IMR-90 (cell line): ENCODE measurements around the gene SRRM1. TPM values are rescaled to one million over a fixed set of nuclear protein-coding genes. Genes with fewer than 3 reads are reported as not detected.

Experiments
- ATAC-seq: fragments of 200-7000 bp; cut with Tn5 transposase; 2 replicates; pipeline ENCODE4 v1.9.1; 2020; ENCODE audit warnings: low read depth, mild to moderate bottlenecking, moderate library complexity
- BruUV-seq: library from RNA; stranded (reverse); fragments of 400-500 nt; replicated peaks from 2 replicates; lab custom pipeline; 2021; lab: Mats Ljungman, UMichigan
- CTCF ChIA-PET: fragments of 300-600 bp; formaldehyde crosslinking; extraction: SDS; loops from one replicate; lab custom pipeline; 2021; ENCODE audit warnings: antibody characterized with exemption; lab: Yijun Ruan, JAX
- POLR2A ChIA-PET: fragments of 300-600 bp; sonication (Branson Sonifier 250); formaldehyde crosslinking; loops from one replicate; lab custom pipeline; 2022; ENCODE audit warnings: antibody characterized with exemption; ENCODE audit not compliant: unreplicated experiment; lab: Charles Lee
- DNase-seq: peaks from one replicate; pipeline ENCODE4 v3.0.0; 2013
- H2AFZ ChIP-seq: replicated peaks from 2 replicates; pipeline ENCODE3; 2013; ENCODE audit warnings: low read length, mild to moderate bottlenecking; ENCODE audit not compliant: poor library complexity
- H2AK5ac ChIP-seq: 2 replicates; pipeline ENCODE4 v1.6.1; 2013; ENCODE audit warnings: low read depth, low read length, inconsistent platforms
- H2AK9ac ChIP-seq: replicated peaks from 2 replicates; pipeline ENCODE3; 2013; ENCODE audit warnings: mild to moderate bottlenecking, low read depth, low read length, moderate library complexity; ENCODE audit not compliant: poor library complexity
- H2BK120ac ChIP-seq: 2 replicates; pipeline ENCODE4 v1.6.1; 2013; ENCODE audit warnings: low read depth, low read length, inconsistent platforms
- H2BK15ac ChIP-seq: 3 replicates; pipeline ENCODE4 v1.6.1; 2013; ENCODE audit warnings: low read depth, low read length, inconsistent platforms
- H2BK20ac ChIP-seq: 2 replicates; pipeline ENCODE4 v1.6.1; 2013; ENCODE audit warnings: low read depth, mild to moderate bottlenecking, inconsistent platforms, low read length, moderate library complexity
- H2BK5ac ChIP-seq: 2 replicates; pipeline ENCODE4 v1.6.1; 2013; ENCODE audit warnings: mild to moderate bottlenecking, low read depth, low read length, inconsistent platforms; ENCODE audit not compliant: poor library complexity, severe bottlenecking
- H3K14ac ChIP-seq: replicated peaks from 2 replicates; pipeline ENCODE4 v1.6.1; 2013; ENCODE audit warnings: low read depth, low read length, inconsistent platforms
- H3K18ac ChIP-seq: 2 replicates; pipeline ENCODE4 v1.6.1; 2013; ENCODE audit warnings: low read depth, low read length, control low read depth
- H3K23ac ChIP-seq: 2 replicates; pipeline ENCODE4 v1.6.1; 2013; ENCODE audit warnings: low read depth, low read length, inconsistent platforms
- H3K27ac ChIP-seq: 2 replicates; pipeline ENCODE4 v1.5.1; 2013; ENCODE audit warnings: mild to moderate bottlenecking, control low read depth, low read length; ENCODE audit not compliant: insufficient read depth
- H3K27me3 ChIP-seq: 2 replicates; pipeline ENCODE4 v1.6.1; 2013; ENCODE audit warnings: low read length; ENCODE audit not compliant: control insufficient read depth, insufficient read depth
- H3K36me3 ChIP-seq: 2 replicates; pipeline ENCODE4 v1.6.1; 2013; ENCODE audit warnings: low read length, mixed read lengths; ENCODE audit not compliant: control insufficient read depth, insufficient read depth
- H3K4ac ChIP-seq: 2 replicates; pipeline ENCODE4 v1.6.1; 2013; ENCODE audit warnings: low read depth, low read length, inconsistent platforms
- H3K4me1 ChIP-seq: 2 replicates; pipeline ENCODE4 v1.6.1; 2013; ENCODE audit warnings: low read length, mixed read lengths; ENCODE audit not compliant: control insufficient read depth, insufficient read depth
- H3K4me2 ChIP-seq: 2 replicates; pipeline ENCODE4 v1.6.1; 2013; ENCODE audit warnings: low read depth, mild to moderate bottlenecking, control low read depth, low read length, moderate library complexity
- H3K4me3 ChIP-seq: 2 replicates; pipeline ENCODE4 v1.5.1; 2013; ENCODE audit warnings: low read depth, mild to moderate bottlenecking, control low read depth, low read length, moderate library complexity; ENCODE audit not compliant: insufficient read depth
- H3K56ac ChIP-seq: 2 replicates; pipeline ENCODE4 v1.6.1; 2013; ENCODE audit warnings: low read length, inconsistent platforms; ENCODE audit not compliant: insufficient read depth; ENCODE audit errors: extremely low read depth
- H3K79me1 ChIP-seq, 2 experiments: 2 replicates each; pipeline ENCODE4 v1.6.1; 2013; ENCODE audit warnings: low read length in 2 of 2, inconsistent platforms in 1 of 2, low read depth in 1 of 2
- H3K9ac ChIP-seq: 2 replicates; pipeline ENCODE4 v1.6.1; 2013; ENCODE audit warnings: low read depth, low read length, control low read depth
- H3K9me1 ChIP-seq: 2 replicates; pipeline ENCODE4 v1.6.1; 2013; ENCODE audit warnings: low read length, inconsistent platforms; ENCODE audit not compliant: insufficient read depth
- H3K9me3 ChIP-seq: 2 replicates; pipeline ENCODE4 v1.6.1; 2013; ENCODE audit warnings: low read length; ENCODE audit not compliant: control insufficient read depth, insufficient read depth
- H4K20me1 ChIP-seq: 2 replicates; pipeline ENCODE4 v1.6.1; 2013; ENCODE audit warnings: low read length, inconsistent platforms; ENCODE audit not compliant: insufficient read depth
- H4K5ac ChIP-seq: 2 replicates; pipeline ENCODE4 v1.6.1; 2013; ENCODE audit warnings: mild to moderate bottlenecking, low read depth, low read length, control low read depth
- H4K8ac ChIP-seq, 2 experiments: 2 replicates each; pipeline ENCODE4 v1.6.1; 2013; ENCODE audit warnings: low read depth in 2 of 2, low read length in 2 of 2, control low read depth in 1 of 2, inconsistent platforms in 1 of 2
- H4K91ac ChIP-seq: 2 replicates; pipeline ENCODE4 v1.6.1; 2013; ENCODE audit warnings: low read depth, low read length, inconsistent platforms; ENCODE audit not compliant: insufficient read depth
- BHLHE40 ChIP-seq: fragments of 150-350 bp; IDR thresholded peaks from 2 replicates; pipeline ENCODE4 v1.6.1; 2016; ENCODE audit warnings: mild to moderate bottlenecking, low read depth, low read length
- CEBPB ChIP-seq: IDR thresholded peaks from 2 replicates; pipeline ENCODE4 v1.6.1; 2012; ENCODE audit warnings: low read depth, low read length, improper control_type of control experiment
- CHD1 ChIP-seq: IDR thresholded peaks from 2 replicates; pipeline ENCODE4 v1.6.1; 2012; ENCODE audit warnings: low read depth, low read length, improper control_type of control experiment
- FOS ChIP-seq: fragments of 150-350 bp; IDR thresholded peaks from 2 replicates; pipeline ENCODE4 v1.6.1; 2016; ENCODE audit warnings: low read depth, low read length
- MAZ ChIP-seq: IDR thresholded peaks from 2 replicates; pipeline ENCODE4 v1.6.1; 2012; ENCODE audit warnings: low read depth, mild to moderate bottlenecking, low read length, improper control_type of control experiment, moderate library complexity, borderline replicate concordance
- NFE2L2 ChIP-seq: fragments of 150-350 bp; IDR thresholded peaks from 2 replicates; pipeline ENCODE4 v1.6.1; 2016; ENCODE audit warnings: low read depth, mild to moderate bottlenecking, low read length
- POLR2A ChIP-seq: IDR thresholded peaks from 2 replicates; pipeline ENCODE4 v1.6.1; 2012; ENCODE audit warnings: mild to moderate bottlenecking, low read depth, low read length
- RCOR1 ChIP-seq: IDR thresholded peaks from 2 replicates; pipeline ENCODE4 v1.6.1; 2012; ENCODE audit warnings: mild to moderate bottlenecking, low read length, improper control_type of control experiment; ENCODE audit not compliant: insufficient replicate concordance
- RFX5 ChIP-seq: IDR thresholded peaks from 2 replicates; pipeline ENCODE4 v1.8.0; 2012; ENCODE audit warnings: low read depth, mild to moderate bottlenecking, low read length, moderate library complexity
- SMC3 ChIP-seq: fragments of 150-350 bp; IDR thresholded peaks from 2 replicates; pipeline ENCODE4 v1.6.1; 2016; ENCODE audit warnings: low read depth, mild to moderate bottlenecking, antibody characterized with exemption, low read length, moderate library complexity
- USF2 ChIP-seq: fragments of 150-350 bp; IDR thresholded peaks from 2 replicates; pipeline ENCODE4 v1.6.1; 2017; ENCODE audit warnings: mild to moderate bottlenecking, antibody characterized with exemption, low read length, low read depth
- WGBS, 2 experiments: methylation state at CpG; one replicate each; pipeline versions ENCODE4 v1.1.5 to v1.1.7; 2013; ENCODE audit warnings: missing lambda C conversion rate in 2 of 2; ENCODE audit not compliant: insufficient read length in 1 of 2; ENCODE audit errors: extremely low coverage in 2 of 2; 5-methylcytosine and 5-hydroxymethylcytosine counted together
- dilution Hi-C: fragments of 300-500 bp; cut with HindIII; formaldehyde crosslinking; loops from one replicate; pipeline ENCODE4 v1.14.3; 2018; ENCODE audit warnings: low sequenced_read_pairs; ENCODE audit not compliant: unreplicated experiment
- in situ Hi-C: fragments of 300-500 bp; cut with MboI; formaldehyde crosslinking; loops from 3 replicates; pipeline ENCODE4 v1.14.3; 2019; ENCODE audit warnings: low sequenced_read_pairs, inconsistent platforms, mixed read lengths
- intact Hi-C: fragments of 100-400 bp; cut with micrococcal nuclease; formaldehyde crosslinking; loops from 2 replicates; pipeline ENCODE4 v1.10.0; 2022
- polyA plus RNA-seq, 3 experiments: library from polyadenylated mRNA; depleted of rRNA; stranded (reverse); fragments of >200 nt; gene quantifications; 2 replicates each; pipeline ENCODE4 v1.2.3, GENCODE V29; 2012; ENCODE audit warnings: low replicate concordance in 1 of 3
- total RNA-seq: library from RNA; depleted of rRNA; stranded (reverse); fragments of >200 nt; gene quantifications from 2 replicates; pipeline ENCODE4 v1.2.3, GENCODE V29; 2012
- TF ChIP-seq, protein P1 (sequence below): conservative IDR thresholded peaks from 2 replicates; pipeline ENCODE4 v1.5.1; 2012; ENCODE audit warnings: mild to moderate bottlenecking, low read depth, low read length, improper control_type of control experiment

Gene SRRM1
- total and polyA plus RNA-seq, 2 of the 4 experiments (the other 2 are of a cell fraction) = 13.6 to 94.1 TPM

DNA sequence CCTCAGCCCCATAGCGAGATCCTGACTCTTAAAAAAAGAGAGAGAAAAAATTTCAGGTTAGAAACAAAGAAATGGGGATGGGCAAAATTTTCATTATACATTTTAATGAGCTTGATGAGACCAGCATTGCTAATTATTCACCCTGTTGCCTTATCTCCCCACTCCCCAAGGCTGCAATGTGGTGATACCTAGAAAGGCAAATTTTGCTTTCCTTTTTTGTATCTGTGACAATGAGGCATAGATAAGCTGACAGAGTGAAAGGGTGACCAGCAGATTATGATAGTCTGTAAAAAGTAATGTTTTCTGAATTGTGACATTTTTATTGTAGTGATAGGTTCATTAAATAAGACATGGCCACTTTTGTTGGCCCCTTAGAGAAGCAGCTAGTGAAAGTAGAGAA, 12.9 kb downstream of the SRRM1 start:
- no peaks in the 10 kb centered on the region for H3K27me3 ChIP-seq
- no peak overlapping the region for H2AK9ac ChIP-seq
- peaks cover 16% of the 10 kb centered on the region; the same call in 1 of the 2 replicates for H4K20me1 ChIP-seq
- no peak overlapping the region for H3K4me2 ChIP-seq
- H4K8ac ChIP-seq = no peak overlapping the region
- CTCF ChIA-PET = interaction anchor here (0.6 kb wide), 2 partner anchors 55 to 976 kb away, joined by 4 to 6 read pairs; no protein-coding TSS in a partner anchor
- H2BK20ac ChIP-seq = no peak overlapping the region
- POLR2A ChIA-PET = no interaction called here
- H3K9me3 ChIP-seq = no peaks in the 10 kb centered on the region
- in situ Hi-C loops = no loop called here
- H3K18ac ChIP-seq = no peak overlapping the region
- no peak overlapping the region for H2BK120ac ChIP-seq
- no peak overlapping the region for H2AFZ ChIP-seq
- no peak overlapping the region for H3K4ac ChIP-seq
- no peak for TF ChIP-seq RCOR1
- no peak for TF ChIP-seq SMC3
- TF ChIP-seq POLR2A = no peak
- TF ChIP-seq, protein P1, sequence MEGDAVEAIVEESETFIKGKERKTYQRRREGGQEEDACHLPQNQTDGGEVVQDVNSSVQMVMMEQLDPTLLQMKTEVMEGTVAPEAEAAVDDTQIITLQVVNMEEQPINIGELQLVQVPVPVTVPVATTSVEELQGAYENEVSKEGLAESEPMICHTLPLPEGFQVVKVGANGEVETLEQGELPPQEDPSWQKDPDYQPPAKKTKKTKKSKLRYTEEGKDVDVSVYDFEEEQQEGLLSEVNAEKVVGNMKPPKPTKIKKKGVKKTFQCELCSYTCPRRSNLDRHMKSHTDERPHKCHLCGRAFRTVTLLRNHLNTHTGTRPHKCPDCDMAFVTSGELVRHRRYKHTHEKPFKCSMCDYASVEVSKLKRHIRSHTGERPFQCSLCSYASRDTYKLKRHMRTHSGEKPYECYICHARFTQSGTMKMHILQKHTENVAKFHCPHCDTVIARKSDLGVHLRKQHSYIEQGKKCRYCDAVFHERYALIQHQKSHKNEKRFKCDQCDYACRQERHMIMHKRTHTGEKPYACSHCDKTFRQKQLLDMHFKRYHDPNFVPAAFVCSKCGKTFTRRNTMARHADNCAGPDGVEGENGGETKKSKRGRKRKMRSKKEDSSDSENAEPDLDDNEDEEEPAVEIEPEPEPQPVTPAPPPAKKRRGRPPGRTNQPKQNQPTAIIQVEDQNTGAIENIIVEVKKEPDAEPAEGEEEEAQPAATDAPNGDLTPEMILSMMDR = no peak
- no peak for TF ChIP-seq RFX5
- TF ChIP-seq MAZ = no peak
- no peak for TF ChIP-seq CHD1
- no peak for TF ChIP-seq BHLHE40
- TF ChIP-seq USF2 = no peak
- TF ChIP-seq FOS = no peak
- no peak for TF ChIP-seq NFE2L2
- no peak for TF ChIP-seq CEBPB
- peaks cover 25 to 33% of the 10 kb centered on the region in 2 experiments for H3K79me1 ChIP-seq
- H4K91ac ChIP-seq = no peak overlapping the region
- H3K9ac ChIP-seq = no peak overlapping the region
- H2BK5ac ChIP-seq = no peak overlapping the region
- no CpG with 5 or more reads among the region's 1 CpG for WGBS, 2 experiments
- H3K4me3 ChIP-seq = no peak overlapping the region
- H3K27ac ChIP-seq = no peak overlapping the region
- ATAC-seq = no peak
- no peak overlapping the region for H2BK15ac ChIP-seq
- no peak for DNase-seq
- dilution Hi-C loops = loop anchor here (25.0 kb wide), 1 partner anchor 556 kb away; no protein-coding TSS in a partner anchor
- H3K14ac ChIP-seq = no peak overlapping the region
- H3K9me1 ChIP-seq = no peaks in the 10 kb centered on the region
- H3K36me3 ChIP-seq = peaks cover 45% of the 10 kb centered on the region
- no TSS peak for BruUV-seq
- no peak overlapping the region for H4K5ac ChIP-seq
- intact Hi-C loops = no loop called here
- H3K4me1 ChIP-seq = no peaks in the 10 kb centered on the region
- no peak overlapping the region for H3K56ac ChIP-seq
- H3K23ac ChIP-seq = no peak overlapping the region
- no peak overlapping the region for H2AK5ac ChIP-seq
